HCT116 (cell line): ENCODE results near the gene ITGAE.

ENCODE experiments used
- CEBPB ChIP-seq: IDR thresholded peaks from 2 replicates; pipeline ENCODE4 v1.6.1; 2012; ENCODE audit warnings: low read depth
- EZH2 ChIP-seq: fragments of 200-600 bp; sonication (generic); IDR thresholded peaks from 2 replicates; pipeline ENCODE4 v1.6.1; 2017; ENCODE audit warnings: antibody characterized with exemption, mixed run types
- JUND ChIP-seq: IDR thresholded peaks from 2 replicates; pipeline ENCODE4 v1.6.1; 2012
- POLR2A ChIP-seq: IDR thresholded peaks from 2 replicates; pipeline ENCODE4 v1.7.0; 2011; ENCODE audit warnings: borderline replicate concordance; ENCODE audit not compliant: insufficient read depth, insufficient read length; ENCODE audit errors: extremely low read depth
- RAD21 ChIP-seq: IDR thresholded peaks from 2 replicates; pipeline ENCODE4 v1.6.1; 2012; ENCODE audit warnings: low read depth, mild to moderate bottlenecking
- REST ChIP-seq: IDR thresholded peaks from 2 replicates; pipeline ENCODE4 v1.6.1; 2012; ENCODE audit warnings: low read depth
- YY1 ChIP-seq: IDR thresholded peaks from 2 replicates; pipeline ENCODE4 v1.6.1; 2011; ENCODE audit warnings: low read length, low read depth, moderate library complexity, mild to moderate bottlenecking; ENCODE audit not compliant: insufficient replicate concordance; ENCODE audit errors: extremely low read depth

DNA sequence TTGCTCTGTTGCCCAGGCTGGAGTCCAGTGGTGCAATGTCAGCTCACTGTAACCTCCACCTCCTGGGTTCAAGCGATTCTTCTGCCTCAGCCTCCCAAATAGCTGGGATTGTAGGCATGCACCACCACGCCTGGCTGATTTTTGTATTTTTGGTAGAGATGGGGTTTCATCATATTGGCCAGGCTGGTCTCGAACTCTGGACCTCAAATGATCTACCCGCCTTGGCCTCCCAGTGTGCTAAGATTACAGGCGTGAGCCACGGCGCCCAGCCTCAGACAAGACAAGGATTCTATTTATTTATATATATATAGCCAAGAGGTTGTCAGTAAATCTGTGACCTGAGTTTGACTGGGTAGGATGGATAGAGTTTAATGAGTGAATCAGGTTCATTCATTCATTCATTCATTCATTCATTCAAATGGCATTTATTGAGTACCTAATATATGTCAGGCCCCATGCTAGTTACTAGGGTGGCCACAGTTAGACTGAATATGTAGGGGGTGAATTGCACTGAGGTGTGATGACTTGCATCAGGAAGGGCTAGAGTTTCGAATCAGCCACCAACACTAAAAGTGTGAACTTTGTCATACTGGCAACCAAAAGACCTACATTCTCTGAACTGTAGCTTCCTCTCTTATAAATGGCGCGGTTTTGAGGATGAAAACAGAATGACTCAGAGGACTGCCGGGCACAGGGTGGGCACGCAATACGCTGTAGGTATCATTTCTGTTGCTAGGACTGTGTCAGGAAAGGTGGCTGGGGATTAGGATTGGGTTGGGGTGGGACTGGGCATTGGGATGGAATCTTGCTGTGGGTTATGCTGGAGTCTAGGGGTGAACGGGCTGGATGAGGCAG is 37.8 kb downstream of the ITGAE start:
- TF ChIP-seq JUND = no peak
- no peak for TF ChIP-seq REST
- TF ChIP-seq CEBPB = no peak
- no peak for TF ChIP-seq EZH2
- TF ChIP-seq POLR2A = no peak
- TF ChIP-seq RAD21 = no peak
- TF ChIP-seq YY1 = no peak
